NT2/D1 (cell line): ENCODE measurements around the gene NLGN1.

ENCODE experiments used
- SUZ12 ChIP-seq: IDR thresholded peaks from 2 replicates; pipeline ENCODE4 v1.6.1; 2011; ENCODE audit not compliant: insufficient read length, insufficient read depth; ENCODE audit errors: extremely low read depth
- ZNF274 ChIP-seq: IDR thresholded peaks from 2 replicates; pipeline ENCODE4 v1.6.1; 2011; ENCODE audit warnings: mild to moderate bottlenecking, low read depth, low read length

GRCh38 chr3:173773800-173774199 lies 376.3 kb downstream of the NLGN1 start:
- TF ChIP-seq ZNF274 (no peak), SUZ12 (no peak)
